HG03103 (cell line): ENCODE measurements around the gene NCOA1.

Experiments used
- ATAC-seq: cut with Tn5 transposase; IDR thresholded peaks from one replicate; pipeline ENCODE4 v1.9.1; 2021; ENCODE audit warnings: low read depth; ENCODE audit not compliant: unreplicated experiment

The NCOA1 gene

DNA sequence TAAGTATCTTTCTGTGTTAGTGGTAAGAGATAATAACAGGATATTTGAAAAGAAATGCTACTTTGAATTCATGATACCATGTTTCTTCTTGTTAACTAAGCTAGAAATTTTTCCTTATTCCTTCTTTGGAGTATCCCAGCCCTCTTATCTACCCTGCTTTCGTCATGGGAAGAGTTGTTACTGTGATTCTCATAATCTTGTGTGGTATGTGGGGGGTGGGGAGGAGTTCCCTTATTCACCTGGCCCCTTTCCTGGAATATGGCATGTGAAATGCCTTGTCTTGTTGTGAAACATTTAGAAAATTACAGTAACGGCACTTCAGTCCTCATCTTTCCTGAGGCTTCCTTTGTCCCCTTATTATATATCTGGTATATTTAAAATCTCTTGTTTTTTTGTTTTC is 129.9 kb downstream of the NCOA1 start:
- no peak for ATAC-seq

DNA sequence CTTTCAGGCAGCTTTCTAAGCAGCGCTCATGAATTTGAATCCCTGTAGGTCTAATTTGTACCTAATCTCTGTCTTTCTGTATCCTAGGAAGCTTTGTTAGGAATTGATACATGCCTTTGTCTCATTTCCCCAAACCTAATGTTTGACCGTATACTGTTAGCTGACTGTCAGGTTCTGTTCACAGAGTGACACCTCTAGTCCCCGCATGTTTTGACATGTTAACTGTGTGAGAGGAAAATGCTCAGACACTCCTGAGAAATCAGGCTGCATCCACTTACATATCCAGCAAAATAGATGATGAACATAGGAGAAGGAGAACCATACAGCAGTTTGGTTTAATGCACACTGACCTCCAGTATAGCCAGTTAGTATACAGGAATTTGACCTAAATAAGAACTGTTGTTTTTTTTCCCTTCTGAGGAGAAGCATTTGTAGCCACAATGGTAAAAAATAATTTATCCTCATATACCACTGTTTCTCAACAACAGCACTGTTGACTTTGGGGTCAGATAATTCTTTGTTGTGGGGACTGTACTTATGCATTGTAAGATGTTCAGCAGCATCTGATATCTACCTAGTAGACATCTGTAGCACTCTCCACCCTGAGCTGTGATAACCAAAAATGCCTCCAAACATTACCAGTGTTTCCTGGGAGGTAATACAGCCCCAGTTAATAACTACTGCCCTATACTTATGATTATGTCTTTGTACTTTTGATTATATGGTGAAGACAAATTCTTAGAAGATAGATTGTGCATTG is 130.9 kb downstream of the NCOA1 start:
- no peak for ATAC-seq

DNA sequence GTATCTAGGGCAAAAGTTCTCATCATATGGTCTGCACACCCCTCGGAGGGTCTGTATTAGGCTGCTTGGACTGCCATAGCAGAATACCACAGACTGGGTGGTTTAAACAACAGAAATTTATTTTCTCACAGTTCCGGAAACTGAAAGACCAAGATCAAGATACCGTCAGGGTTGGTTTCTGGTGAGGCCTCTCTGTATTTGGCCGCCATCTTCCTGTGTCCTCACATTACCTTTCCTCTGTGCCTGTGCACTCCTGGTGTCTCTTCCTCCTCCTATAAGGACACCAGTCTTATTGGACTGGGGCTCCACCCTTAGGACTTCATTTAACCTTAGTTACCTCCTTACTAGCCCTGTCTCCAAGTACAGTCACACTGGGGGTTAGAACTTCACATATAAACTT is 132.5 kb downstream of the NCOA1 start:
- ATAC-seq, result no peak

DNA sequence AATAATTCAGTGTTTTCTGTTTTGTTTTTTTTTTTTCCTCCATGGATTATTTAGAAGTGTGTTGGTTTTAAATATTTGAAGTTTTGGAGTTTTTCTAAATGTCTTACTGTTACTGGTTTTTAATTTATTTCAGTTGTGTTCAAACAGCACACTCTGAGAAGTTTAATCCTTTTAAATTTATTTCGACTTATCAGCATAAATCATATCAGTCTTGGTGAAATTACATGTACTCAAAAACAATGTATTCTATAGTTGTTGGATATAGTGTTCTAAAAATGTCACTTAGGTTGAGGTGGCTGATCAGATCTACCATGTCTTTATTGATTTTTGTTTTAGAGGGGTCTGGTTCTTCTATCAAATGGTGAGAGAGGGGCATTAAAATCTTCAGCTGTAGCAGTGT is 134.7 kb downstream of the NCOA1 start:
- ATAC-seq, result no peak

DNA sequence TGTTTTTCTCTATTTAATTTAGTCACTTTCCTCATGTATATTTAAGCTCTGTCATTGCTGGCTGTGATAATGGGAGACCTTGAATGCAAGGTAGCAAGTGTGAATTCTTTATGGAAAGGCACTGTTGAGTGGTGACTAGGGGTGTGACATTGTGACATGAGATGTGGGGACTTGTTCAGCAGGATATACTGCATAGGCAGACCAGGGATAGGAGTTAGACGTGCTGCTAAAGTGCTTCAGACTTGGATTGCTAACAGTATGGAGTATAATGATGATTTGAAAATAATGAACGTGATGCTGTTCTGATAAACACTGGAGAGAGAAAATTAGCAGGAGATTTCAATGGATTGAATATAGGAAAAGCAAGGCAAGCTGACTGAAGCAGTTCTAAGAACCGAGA is 135.1 kb downstream of the NCOA1 start:
- no peak for ATAC-seq

DNA sequence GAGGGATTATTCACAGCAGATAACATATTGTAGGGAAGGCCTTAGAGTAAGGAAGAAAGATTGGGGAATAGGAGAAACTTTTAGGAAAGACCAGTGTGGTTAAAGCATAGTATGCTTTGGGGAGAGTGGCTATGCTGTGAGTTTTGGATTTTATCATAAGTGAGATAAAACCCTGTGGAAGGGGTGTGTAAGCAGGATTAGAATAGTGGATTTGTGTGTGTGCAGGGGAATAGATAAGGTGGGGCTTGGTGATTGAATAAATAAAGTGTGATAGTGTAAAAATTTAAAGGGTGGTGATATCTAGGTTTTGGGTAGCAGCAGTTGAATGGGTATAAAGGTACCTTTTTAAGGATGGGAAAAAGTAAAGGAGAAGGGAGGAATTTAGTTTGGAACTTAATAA is 137.7 kb downstream of the NCOA1 start:
- ATAC-seq, result no peak

DNA sequence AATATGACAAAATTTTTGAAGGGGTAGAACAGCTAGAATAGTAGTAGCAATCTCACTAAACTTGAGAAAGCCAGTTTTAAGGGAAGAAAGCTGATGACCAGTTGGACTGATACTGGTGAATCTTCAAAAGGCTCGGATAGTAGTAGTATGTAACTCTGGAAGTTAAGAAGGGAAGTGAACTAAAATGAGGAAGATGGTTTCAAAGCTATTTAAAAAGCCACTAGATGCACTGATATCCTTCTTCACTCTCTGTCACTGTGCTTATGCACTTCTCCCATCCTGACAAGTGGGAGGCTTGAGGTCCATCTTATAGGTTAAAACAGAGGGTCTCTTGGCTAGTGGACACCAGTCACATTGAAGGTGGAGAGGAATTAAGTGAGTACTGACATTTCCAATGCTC is 141.1 kb downstream of the NCOA1 start:
- ATAC-seq, result no peak

DNA sequence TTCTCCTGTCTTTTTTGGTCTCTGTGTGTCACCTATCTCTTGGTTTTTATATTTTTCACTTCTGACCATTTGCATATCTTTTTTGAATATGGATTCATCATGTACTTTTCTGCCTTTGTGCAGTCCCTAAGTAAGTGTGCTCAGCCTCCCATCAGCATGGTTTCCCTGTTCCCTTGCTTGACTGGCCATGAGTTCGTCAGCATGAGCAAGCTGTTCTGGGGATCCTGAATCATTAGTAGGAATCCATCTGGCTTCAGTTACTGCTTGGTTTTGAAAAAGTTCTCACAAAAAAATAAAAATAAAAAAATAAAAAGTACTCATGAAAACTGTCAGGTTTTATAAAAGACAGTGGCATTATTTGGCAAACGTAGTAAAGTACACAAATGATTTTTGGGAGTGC is 144.1 kb downstream of the NCOA1 start:
- ATAC-seq, result no peak

DNA sequence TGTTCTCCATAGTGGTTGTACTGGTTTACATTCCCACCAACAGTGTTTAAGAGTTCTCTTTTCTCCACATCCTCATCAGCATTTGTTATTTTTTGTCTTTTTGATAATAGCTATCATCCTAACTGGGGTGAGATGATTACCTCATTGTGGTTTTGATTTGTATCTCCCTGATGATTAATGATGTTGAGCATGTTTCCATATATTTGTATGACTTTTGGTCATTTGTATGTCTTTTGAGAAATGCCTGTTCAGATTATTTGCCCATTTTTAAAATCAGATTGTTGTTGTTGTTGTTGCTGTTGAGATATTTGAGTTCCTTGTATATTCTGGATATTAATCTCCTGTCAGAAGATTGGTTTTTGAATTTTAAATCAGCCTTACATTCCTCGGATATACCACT is 147.5 kb downstream of the NCOA1 start:
- ATAC-seq, result no peak

DNA sequence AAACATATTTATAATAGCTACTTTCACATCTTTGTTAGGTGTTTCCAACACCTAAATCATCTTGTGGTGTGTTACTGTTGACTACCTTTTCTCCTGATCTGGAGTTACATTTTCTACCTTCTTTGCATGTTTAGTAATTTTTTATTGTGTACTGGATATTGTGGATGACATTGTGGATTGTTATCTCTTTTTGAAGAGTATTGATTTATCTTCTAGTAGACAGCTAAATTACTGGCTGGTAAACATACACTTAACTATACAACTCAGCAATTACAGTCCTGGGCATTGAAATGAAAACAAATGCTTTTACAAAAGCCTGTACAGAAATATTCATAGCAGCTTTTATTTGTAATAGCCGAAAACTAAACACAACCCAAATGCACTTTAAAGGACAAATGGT is 151.3 kb downstream of the NCOA1 start:
- no peak for ATAC-seq

DNA sequence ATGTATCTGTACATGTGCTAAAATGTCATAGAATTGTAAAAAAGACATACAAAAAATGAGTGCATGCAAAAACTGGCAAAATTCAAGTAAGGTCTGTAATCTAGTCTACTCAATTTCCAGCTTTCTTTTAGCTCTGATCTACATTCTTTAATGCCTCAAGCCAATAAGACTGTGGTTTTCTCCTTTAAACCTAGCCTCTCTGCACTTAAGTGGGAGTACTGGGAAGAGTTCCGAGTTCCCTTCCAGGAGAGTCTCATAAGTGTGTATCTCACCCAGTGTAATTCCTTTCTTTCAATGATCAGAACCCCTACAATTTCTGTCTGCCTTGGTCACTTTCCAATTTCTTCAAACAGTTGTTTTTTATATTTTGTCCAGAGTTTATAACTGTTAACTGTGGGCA is 152.0 kb downstream of the NCOA1 start:
- ATAC-seq, result no peak

DNA sequence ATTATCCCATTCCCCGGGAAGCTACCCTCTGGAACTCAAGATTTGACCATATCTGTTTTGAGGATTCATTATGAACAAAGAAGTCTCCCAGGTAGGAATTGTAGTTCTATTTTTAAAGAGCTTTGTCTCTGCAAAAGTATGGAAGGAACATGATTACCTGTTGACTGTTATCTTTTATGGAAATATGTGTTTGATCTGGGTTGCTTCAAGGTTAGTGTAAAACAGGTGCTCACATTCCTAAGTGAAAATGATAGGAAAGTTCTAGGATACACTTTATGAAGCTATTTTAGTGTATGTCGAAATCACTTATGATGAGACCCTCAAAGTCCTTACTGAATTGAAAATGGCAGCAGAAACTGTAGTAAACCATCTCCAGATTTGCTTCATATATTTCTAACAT is 153.0 kb downstream of the NCOA1 start:
- no peak for ATAC-seq

DNA sequence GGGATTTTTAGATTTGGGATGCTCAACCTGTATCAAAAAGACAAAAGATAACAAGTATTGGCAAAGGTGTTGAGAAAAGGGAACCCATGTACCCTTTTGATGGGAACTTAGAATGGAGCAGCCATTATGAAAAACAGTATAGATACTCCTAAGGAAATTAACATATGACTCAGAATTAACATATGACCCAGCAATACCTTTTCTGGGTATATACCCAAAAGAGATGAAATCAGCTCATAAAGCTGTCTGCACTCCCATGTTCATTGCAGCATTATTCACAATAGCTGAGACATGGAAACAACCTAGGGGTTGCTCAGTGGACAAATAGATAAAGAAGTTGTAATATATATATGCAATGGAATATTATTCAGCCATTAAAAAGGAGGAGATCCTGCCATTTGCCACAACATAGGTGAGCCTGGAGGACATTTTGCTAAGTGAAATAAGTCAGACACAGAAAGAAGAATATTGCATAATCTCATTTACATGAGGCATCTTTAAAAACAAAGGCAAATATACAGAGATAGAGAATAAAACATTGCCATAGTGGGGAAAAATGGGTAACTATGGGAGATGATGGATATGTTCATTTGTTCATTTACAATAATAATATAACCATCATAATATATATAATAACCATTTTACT is 160.1 kb downstream of the NCOA1 start:
- ATAC-seq, result no peak

DNA sequence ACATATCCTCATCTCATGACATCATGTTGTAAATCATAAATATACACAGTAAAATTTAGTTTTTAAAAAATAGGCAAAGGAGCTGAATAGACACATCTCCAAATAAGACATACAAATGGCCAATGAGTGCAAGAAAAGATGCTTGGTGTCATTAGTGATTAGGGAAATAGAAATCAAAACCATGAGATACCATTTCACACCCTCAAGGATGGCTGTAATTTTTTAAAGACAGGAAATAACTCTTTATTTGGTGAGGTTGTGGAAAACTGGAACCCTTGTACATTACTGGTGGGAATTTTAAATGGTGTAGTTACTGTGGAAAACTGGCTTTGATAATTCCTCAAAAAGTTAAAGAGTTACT is 160.6 kb downstream of the NCOA1 start:
- ATAC-seq, result no peak

DNA sequence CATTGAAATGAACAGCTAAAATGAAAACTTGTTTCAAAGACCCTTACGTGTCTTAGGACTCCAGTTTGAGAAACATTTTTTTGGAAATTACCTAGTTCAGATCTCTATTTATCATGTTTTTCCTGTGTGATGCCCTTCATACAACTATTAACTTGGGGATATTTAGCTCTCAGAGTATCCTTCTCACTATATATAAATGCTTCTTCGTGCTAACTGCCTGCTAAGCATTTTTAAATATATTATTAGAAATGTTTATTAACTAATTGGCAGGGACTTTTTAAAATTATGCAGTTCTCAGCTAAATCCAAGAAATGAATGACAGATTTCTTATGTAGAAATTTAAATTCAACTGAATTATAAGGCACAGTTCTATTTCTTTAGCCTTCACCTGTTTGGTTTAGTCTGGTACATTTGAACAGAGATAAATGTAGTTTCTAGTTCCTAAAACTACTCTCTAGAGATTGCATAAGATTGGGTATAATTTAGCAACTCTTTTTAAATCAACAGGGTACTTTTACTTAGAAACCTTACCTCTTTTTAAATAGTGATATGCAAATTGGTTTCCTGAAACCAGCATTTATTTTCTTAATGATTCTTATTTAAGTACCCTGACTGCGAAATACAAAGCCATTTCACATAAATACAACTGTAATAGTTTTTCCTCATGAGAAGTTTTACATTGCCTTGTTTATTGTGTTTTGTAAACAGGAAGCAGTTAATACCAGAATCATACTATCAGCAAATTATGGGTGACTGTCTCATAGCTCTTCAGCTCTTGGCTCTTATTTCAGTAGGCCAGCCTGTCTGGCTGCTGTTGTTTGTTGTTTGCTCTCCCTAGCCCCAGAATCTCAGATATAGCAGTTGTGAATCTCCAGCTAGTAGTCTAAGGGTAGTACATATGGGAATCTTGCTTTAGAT is 161.5 kb downstream of the NCOA1 start:
- ATAC-seq, result no peak

DNA sequence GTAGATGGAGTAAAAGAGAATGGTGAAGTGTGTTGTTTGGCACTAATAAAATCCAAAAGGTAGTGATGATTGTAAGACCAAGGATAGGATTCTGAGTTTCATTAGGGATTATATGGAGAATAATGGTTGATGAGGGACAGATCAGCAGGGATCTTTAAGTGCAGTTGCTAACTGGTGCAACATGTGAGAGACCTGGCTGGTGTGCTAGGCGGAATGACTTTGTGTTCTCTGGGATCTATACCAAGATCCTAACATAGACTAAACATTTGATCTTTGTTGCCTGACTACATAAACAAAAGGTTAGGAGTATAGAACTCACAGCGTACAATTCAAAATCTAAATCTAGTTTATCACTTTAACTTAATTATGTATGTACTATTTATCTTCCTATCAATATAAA is 166.8 kb downstream of the NCOA1 start:
- ATAC-seq, result no peak

DNA sequence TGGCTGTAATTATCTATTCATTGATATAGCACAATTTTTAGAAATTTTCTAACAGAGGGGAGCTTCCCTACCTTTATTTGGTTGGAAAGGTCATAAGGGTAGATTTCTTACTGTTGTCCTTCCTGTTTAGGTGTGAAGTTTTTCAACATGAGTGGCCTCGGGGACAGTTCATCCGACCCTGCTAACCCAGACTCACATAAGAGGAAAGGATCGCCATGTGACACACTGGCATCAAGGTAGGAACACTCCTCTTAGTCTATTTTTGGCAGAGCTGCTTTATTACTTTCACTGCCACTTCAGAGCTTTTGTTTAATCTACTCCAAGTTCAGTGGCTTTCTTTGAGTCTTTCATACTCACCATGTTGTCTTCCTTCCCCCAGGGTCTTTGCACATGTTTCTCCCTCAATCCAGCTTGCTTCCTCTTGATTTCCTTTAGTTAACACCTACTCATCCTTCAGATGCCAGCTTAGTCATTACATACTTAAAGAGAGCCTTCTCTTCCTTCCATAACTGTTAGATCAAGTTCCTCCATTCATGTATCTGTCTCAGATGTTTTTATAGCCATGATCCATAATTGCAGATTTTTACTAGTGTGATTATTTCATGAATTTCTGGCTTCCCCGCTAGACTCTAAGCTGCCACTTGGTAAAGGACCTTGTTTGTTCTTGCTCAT is 167.6 kb downstream of the NCOA1 start:
- ATAC-seq, result no peak

DNA sequence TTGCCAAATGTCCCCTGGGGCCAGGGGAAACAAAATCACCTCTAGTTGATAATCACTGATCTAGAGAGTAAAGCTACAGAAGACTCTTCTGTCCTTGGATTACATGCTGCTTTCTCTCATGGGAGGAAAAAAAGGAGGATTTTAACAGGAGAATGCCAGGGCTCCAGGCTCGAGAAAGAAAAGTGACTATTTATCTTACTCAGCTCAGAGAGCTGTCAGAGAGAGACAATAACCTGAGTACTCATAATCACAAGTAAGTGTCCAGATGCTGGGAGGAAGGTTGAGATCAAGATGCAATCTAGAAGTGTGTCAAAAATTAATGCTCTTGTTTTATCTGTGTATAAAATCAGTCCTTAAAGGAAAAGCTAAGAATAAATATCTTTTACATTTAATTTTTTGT is 168.8 kb downstream of the NCOA1 start:
- ATAC-seq, result no peak

DNA sequence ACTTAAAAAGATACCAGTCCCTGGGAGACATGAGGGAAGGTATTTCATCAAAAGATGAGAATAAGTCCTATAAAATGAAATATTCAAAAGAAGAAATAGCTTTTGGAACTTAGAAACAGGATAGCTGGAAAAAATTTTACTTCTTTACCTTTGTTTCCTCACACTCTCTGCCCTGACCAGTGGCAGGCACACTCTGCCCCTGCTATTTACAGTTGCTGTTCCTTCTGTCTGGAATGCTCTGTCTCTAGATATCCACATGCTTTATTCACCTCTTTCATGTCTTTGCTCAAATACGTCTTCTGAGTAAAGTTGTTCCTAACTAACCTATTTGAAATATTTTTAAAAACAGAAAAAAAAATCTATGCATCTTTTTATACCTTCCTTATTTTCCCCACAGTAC is 176.5 kb downstream of the NCOA1 start:
- ATAC-seq, result no peak

DNA sequence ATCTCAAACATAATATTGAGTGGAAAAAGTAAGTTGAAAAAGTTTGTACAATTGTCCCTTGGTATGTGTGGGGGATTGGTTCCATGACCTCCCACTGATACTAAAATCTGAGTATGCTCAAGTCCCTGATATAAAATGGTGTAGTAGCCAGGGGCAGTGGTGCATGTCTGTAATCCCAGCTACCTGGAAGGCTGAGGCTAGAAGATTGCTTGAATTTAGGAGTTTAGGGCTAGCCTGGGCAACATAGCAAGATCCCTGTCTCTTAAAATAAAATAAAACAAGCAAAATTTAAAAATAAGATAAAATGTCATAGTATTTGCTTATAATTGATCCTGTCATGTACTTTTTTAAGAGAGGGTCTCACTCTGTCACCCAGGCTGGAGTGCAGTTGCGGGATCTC is 180.2 kb downstream of the NCOA1 start:
- no peak for ATAC-seq

DNA sequence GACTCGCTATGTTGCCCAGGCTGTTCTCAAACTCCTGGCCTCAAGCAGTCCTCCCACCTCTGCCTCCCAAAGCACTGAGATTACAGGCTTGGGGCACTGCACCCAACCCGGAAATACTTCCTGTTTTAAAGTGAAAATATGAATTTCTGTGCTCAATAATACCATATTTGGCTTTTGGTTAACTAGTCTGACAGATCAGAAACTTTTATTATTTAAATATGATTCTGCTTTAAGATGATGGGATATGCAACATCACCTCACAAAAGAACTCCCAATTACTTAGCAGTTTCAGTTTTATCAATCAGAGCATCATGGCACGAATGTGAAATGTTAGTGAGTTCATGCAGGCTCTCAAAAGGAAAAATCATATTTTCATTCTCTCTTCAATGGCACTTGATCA is 181.5 kb downstream of the NCOA1 start:
- no peak for ATAC-seq
